ENCODE data around the gene CAMTA1. TPM values are rescaled to one million over a fixed set of nuclear protein-coding genes. Genes with fewer than 3 reads are reported as not detected.

Gene CAMTA1
- total and polyA plus RNA-seq, 9 of the 15 experiments (the other 6 are each of a cell fraction or from before 2014, with no cell fraction given) = 43.9 to 161 (median 65.9) TPM

DNA sequence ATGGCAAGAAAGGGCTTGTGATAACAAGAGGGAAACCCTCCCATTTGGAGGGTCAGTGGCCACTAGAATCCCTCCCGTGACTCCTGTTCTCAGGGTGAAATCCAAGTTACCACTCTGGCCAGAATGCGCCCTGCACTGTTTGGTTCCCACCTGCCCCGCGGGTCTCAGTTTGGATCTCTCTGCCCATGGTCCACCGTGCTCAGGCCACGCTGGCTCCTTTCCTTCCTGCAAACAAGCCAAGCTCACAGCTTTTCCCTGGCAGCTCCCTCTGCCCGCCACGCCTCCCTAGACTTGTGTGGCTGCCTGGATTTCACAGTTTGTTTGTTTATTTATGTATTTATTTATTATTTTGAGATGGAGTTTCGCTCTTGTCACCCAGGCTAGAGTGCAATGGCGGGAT lies 806.3 kb downstream of the CAMTA1 start:
- POLR2A ChIA-PET = no interaction called here
- in situ Hi-C loops (cut with MboI) = no loop called here
- FAIRE-seq (no peak), ATAC-seq (no peak), DNase-seq (ENCODE audit: extremely low read depth in 1 of 4, low spot score in 3 of 4) (no peak)
- 3% methylated on average over 10 of the region's 10 CpGs for WGBS (ENCODE audit: insufficient coverage, low coverage, missing lambda C conversion rate)
- no peaks in the 10 kb centered on the region for H3K36me3 ChIP-seq (ENCODE audit: control insufficient read depth, insufficient read depth, low read length)
- H3K9me1 ChIP-seq (ENCODE audit: control insufficient read depth, insufficient read depth, low read length) = no peaks in the 10 kb centered on the region
- H3K4me3 ChIP-seq = no peak overlapping the region
- H3K27me3 ChIP-seq (ENCODE audit: control insufficient read depth in 2 of 2, insufficient read depth in 2 of 2, low read length in 2 of 2) = peaks cover 49 to 75% of the 10 kb centered on the region in 2 experiments
- H3K9me3 ChIP-seq (replicated peaks; ENCODE audit: control insufficient read depth, insufficient read depth, low read depth, low read length) = no peaks in the 10 kb centered on the region
- H3K79me2 ChIP-seq (ENCODE audit: control insufficient read depth, insufficient read depth, low read length) = no peaks in the 10 kb centered on the region
- intact Hi-C loops (cut with micrococcal nuclease) = no loop called here
- no TSS peak for BruUV-seq (replicated peaks)
- no peak overlapping the region for H3K4me2 ChIP-seq (ENCODE audit: insufficient read depth, low read length)
- H2AFZ ChIP-seq (ENCODE audit: low read depth, low read length) = no peak overlapping the region
- H4K20me1 ChIP-seq (replicated peaks; ENCODE audit: control insufficient read depth, insufficient read depth, low read length) = peaks cover 33% of the 10 kb centered on the region
- CTCF ChIA-PET (ENCODE audit: low intra/inter-chr PET ratio) = no interaction called here
- H3K4me1 ChIP-seq (replicated peaks in 1 of 2; ENCODE audit: control insufficient read depth in 2 of 2, insufficient read depth in 2 of 2, low read length in 2 of 2) = peaks cover 1 to 5% of the 10 kb centered on the region in 2 experiments; a peak in 3 of 5 replicates
- no peak overlapping the region for H3K9ac ChIP-seq (ENCODE audit: insufficient read depth in 1 of 2, low read depth in 2 of 2, low read length in 2 of 2)
- H3K27ac ChIP-seq (ENCODE audit: extremely low read depth, low read depth, low read length) = no peak overlapping the region
- TF ChIP-seq KAT8 (IDR thresholded peaks at IDR 0.05; ENCODE audit: low read depth) (no peak), SMAD2 (IDR thresholded peaks at IDR 0.05; ENCODE audit: low read depth, low read length) (no peak), SRF (CRISPR knock-in tag; IDR thresholded peaks at IDR 0.05) (no peak), TSC22D4 (tag; IDR thresholded peaks at IDR 0.05) (no peak), CBX5 (IDR thresholded peaks at IDR 0.05; ENCODE audit: borderline replicate concordance, low read depth) (no peak), FOXK1 (CRISPR knock-in tag; IDR thresholded peaks at IDR 0.05; ENCODE audit: borderline replicate concordance) (no peak), SUPT5H (IDR thresholded peaks at IDR 0.05) (no peak), ILK (tag; IDR thresholded peaks at IDR 0.05; ENCODE audit: borderline replicate concordance, low read depth) (no peak), ZNF384 (IDR thresholded peaks at IDR 0.05; ENCODE audit: low read depth, low read length) (no peak), HMGN3 (IDR thresholded peaks at IDR 0.05; ENCODE audit: borderline replicate concordance, extremely low read depth, insufficient read length, low read depth, low read length) (no peak)
- TF ChIP-seq, protein P1, sequence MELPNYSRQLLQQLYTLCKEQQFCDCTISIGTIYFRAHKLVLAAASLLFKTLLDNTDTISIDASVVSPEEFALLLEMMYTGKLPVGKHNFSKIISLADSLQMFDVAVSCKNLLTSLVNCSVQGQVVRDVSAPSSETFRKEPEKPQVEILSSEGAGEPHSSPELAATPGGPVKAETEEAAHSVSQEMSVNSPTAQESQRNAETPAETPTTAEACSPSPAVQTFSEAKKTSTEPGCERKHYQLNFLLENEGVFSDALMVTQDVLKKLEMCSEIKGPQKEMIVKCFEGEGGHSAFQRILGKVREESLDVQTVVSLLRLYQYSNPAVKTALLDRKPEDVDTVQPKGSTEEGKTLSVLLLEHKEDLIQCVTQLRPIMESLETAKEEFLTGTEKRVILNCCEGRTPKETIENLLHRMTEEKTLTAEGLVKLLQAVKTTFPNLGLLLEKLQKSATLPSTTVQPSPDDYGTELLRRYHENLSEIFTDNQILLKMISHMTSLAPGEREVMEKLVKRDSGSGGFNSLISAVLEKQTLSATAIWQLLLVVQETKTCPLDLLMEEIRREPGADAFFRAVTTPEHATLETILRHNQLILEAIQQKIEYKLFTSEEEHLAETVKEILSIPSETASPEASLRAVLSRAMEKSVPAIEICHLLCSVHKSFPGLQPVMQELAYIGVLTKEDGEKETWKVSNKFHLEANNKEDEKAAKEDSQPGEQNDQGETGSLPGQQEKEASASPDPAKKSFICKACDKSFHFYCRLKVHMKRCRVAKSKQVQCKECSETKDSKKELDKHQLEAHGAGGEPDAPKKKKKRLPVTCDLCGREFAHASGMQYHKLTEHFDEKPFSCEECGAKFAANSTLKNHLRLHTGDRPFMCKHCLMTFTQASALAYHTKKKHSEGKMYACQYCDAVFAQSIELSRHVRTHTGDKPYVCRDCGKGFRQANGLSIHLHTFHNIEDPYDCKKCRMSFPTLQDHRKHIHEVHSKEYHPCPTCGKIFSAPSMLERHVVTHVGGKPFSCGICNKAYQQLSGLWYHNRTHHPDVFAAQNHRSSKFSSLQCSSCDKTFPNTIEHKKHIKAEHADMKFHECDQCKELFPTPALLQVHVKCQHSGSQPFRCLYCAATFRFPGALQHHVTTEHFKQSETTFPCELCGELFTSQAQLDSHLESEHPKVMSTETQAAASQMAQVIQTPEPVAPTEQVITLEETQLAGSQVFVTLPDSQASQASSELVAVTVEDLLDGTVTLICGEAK (IDR thresholded peaks at IDR 0.05) = no peak
- TF ChIP-seq, protein P1 (CRISPR knock-in tag; IDR thresholded peaks at IDR 0.05) = no peak
- TF ChIP-seq, protein P2, sequence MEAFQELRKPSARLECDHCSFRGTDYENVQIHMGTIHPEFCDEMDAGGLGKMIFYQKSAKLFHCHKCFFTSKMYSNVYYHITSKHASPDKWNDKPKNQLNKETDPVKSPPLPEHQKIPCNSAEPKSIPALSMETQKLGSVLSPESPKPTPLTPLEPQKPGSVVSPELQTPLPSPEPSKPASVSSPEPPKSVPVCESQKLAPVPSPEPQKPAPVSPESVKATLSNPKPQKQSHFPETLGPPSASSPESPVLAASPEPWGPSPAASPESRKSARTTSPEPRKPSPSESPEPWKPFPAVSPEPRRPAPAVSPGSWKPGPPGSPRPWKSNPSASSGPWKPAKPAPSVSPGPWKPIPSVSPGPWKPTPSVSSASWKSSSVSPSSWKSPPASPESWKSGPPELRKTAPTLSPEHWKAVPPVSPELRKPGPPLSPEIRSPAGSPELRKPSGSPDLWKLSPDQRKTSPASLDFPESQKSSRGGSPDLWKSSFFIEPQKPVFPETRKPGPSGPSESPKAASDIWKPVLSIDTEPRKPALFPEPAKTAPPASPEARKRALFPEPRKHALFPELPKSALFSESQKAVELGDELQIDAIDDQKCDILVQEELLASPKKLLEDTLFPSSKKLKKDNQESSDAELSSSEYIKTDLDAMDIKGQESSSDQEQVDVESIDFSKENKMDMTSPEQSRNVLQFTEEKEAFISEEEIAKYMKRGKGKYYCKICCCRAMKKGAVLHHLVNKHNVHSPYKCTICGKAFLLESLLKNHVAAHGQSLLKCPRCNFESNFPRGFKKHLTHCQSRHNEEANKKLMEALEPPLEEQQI (IDR thresholded peaks at IDR 0.05) = no peak
